GM12873 (cell line): ENCODE measurements around the gene SLC25A44.

ENCODE experiments used
- CTCF ChIP-seq: IDR thresholded peaks from 2 replicates; pipeline ENCODE4 v1.5.1; 2012; ENCODE audit warnings: low read depth, mild to moderate bottlenecking, moderate library complexity, low read length, control low read depth; ENCODE audit not compliant: insufficient read depth; ENCODE audit errors: missing control alignments

SLC25A44 gene

GRCh38 chr1:156260896-156261295, 67.0 kb downstream of the SLC25A44 start:
- TF ChIP-seq CTCF: no peak
